Kidney epithelial cell (primary cell): ENCODE results near the gene SIT1. TPM values are rescaled to one million over a fixed set of nuclear protein-coding genes. Genes with fewer than 3 reads are reported as not detected.
"Not testable (repeated sequence)": the region's sequence is repeated elsewhere in the genome, so short reads cannot be mapped to it uniquely, and the experiment has no call there.

Experiments
- DNase-seq: peaks from one replicate; pipeline ENCODE4 v3.0.0-alpha.2; 2010; ENCODE audit warnings: low read depth
- H3K27me3 ChIP-seq: 2 replicates; pipeline ENCODE4 v1.6.0; 2011; ENCODE audit warnings: low read length; ENCODE audit not compliant: control insufficient read depth, insufficient read depth
- H3K36me3 ChIP-seq: 2 replicates; pipeline ENCODE4 v1.5.1; 2011; ENCODE audit warnings: low read length; ENCODE audit not compliant: control insufficient read depth, insufficient read depth
- H3K4me3 ChIP-seq: 2 replicates; pipeline ENCODE4 v1.5.1; 2011; ENCODE audit warnings: low read depth, mild to moderate bottlenecking, control low read depth, low read length
- CTCF ChIP-seq: IDR thresholded peaks from 2 replicates; pipeline ENCODE4 v1.5.1; 2011; ENCODE audit warnings: mild to moderate bottlenecking, moderate library complexity, low read length, control low read depth, inconsistent platforms; ENCODE audit not compliant: insufficient read depth, poor library complexity, severe bottlenecking
- total RNA-seq: library from RNA; depleted of rRNA; stranded (reverse); fragments of >200 nt; gene quantifications from 2 replicates; pipeline ENCODE4 v1.2.3, GENCODE V29; 2015

SIT1 gene
- total RNA-seq, 1 donor from 2014 or later, result not detected

- Histone ChIP-seq H3K4me3 (no peak overlapping the region), H3K27me3 (no peaks in the 10 kb centered on the region), H3K36me3 (no peaks in the 10 kb centered on the region)
- no peak for DNase-seq
- no peak for TF ChIP-seq CTCF
Measured at GRCh38 chr9:35639631-35640030, 11.1 kb downstream of the SIT1 start.

- not testable (repeated sequence) for H3K4me3 ChIP-seq, DNase-seq
Measured at GRCh38 chr9:35639225-35639624, 11.5 kb downstream of the SIT1 start.

GRCh38 chr9:35638751-35639150 is 12.0 kb downstream of the SIT1 start:
- H3K27me3 ChIP-seq, DNase-seq, H3K4me3 ChIP-seq, H3K36me3 ChIP-seq: not testable (repeated sequence)

More at GRCh38 chr9:35639225-35639624, 11.5 kb downstream of the SIT1 start:
- not testable (repeated sequence) for H3K36me3 ChIP-seq, H3K27me3 ChIP-seq

GRCh38 chr9:35637427-35637955 is 13.2 kb downstream of the SIT1 start:
- DNase-seq, H3K4me3 ChIP-seq, H3K36me3 ChIP-seq, H3K27me3 ChIP-seq: not testable (repeated sequence)

- not testable (repeated sequence) for H3K4me3 ChIP-seq, H3K27me3 ChIP-seq, DNase-seq, H3K36me3 ChIP-seq
Measured at GRCh38 chr9:35636877-35637246, 13.9 kb downstream of the SIT1 start.

- Histone ChIP-seq H3K4me3 (no peak overlapping the region), H3K36me3 (no peaks in the 10 kb centered on the region), H3K27me3 (no peaks in the 10 kb centered on the region)
- TF ChIP-seq CTCF, result no peak
- no peak for DNase-seq
Measured at GRCh38 chr9:35636135-35636876, 14.4 kb downstream of the SIT1 start.

- TF ChIP-seq CTCF, result no peak
- no peak for DNase-seq
- Histone ChIP-seq H3K27me3 (no peaks in the 10 kb centered on the region), H3K36me3 (no peaks in the 10 kb centered on the region), H3K4me3 (no peak overlapping the region)
Measured at GRCh38 chr9:35635730-35636129, 15.0 kb downstream of the SIT1 start.

GRCh38 chr9:35629597-35629996 is 21.1 kb downstream of the SIT1 start:
- no peaks in the 10 kb centered on the region for H3K36me3 ChIP-seq
- H3K27me3 ChIP-seq, result no peaks in the 10 kb centered on the region
- TF ChIP-seq CTCF, result no peak
- H3K4me3 ChIP-seq, result no peak overlapping the region
- no peak for DNase-seq
